ENCODE data around the gene VAV2.

VAV2 gene

GRCh38 chr9:133976887-133977286, 15.2 kb downstream of the VAV2 start:
- intact Hi-C loops (cut with micrococcal nuclease) = no loop called here
- peaks cover 13% of the 10 kb centered on the region for H3K27me3 Mint-ChIP-seq
- H3K4me1 Mint-ChIP-seq (ENCODE audit: low read depth) = peaks cover 57% of the 10 kb centered on the region
- H3K4me3 Mint-ChIP-seq = no peak overlapping the region
- peaks cover 24% of the 10 kb centered on the region for H3K36me3 Mint-ChIP-seq (ENCODE audit: low read depth)
- no peaks in the 10 kb centered on the region for H3K9me3 Mint-ChIP-seq
- no peak overlapping the region for H3K27ac Mint-ChIP-seq

GRCh38 chr9:133976191-133976861, 15.8 kb downstream of the VAV2 start:
- no peaks in the 10 kb centered on the region for H3K9me3 Mint-ChIP-seq
- peaks cover 58% of the 10 kb centered on the region for H3K4me1 Mint-ChIP-seq (ENCODE audit: low read depth)
- intact Hi-C loops (cut with micrococcal nuclease) = no loop called here
- no peak overlapping the region for H3K27ac Mint-ChIP-seq
- H3K4me3 Mint-ChIP-seq = no peak overlapping the region
- peaks cover 22% of the 10 kb centered on the region for H3K36me3 Mint-ChIP-seq (ENCODE audit: low read depth)
- H3K27me3 Mint-ChIP-seq = peaks cover 13% of the 10 kb centered on the region

- H3K4me1 Mint-ChIP-seq (ENCODE audit: low read depth) = peaks cover 50% of the 10 kb centered on the region
- peaks cover 17% of the 10 kb centered on the region for H3K36me3 Mint-ChIP-seq (ENCODE audit: low read depth)
These were observed 16.6 kb downstream of the VAV2 start for GRCh38 chr9:133975511-133975910.

GRCh38 chr9:133974631-133975341, 17.3 kb downstream of the VAV2 start:
- H3K4me1 Mint-ChIP-seq (ENCODE audit: low read depth) = peaks cover 45% of the 10 kb centered on the region
- peaks cover 17% of the 10 kb centered on the region for H3K36me3 Mint-ChIP-seq (ENCODE audit: low read depth)
- H3K27me3 Mint-ChIP-seq = peaks cover under 1% of the 10 kb centered on the region
- intact Hi-C loops (cut with micrococcal nuclease) = no loop called here
- no peak overlapping the region for H3K4me3 Mint-ChIP-seq
- H3K9me3 Mint-ChIP-seq = no peaks in the 10 kb centered on the region
- no peak overlapping the region for H3K27ac Mint-ChIP-seq

More at GRCh38 chr9:133975511-133975910, 16.6 kb downstream of the VAV2 start:
- intact Hi-C loops (cut with micrococcal nuclease) = no loop called here
- Mint-ChIP-seq H3K4me3 (no peak overlapping the region), H3K27me3 (peaks cover 8% of the 10 kb centered on the region), H3K27ac (no peak overlapping the region), H3K9me3 (no peaks in the 10 kb centered on the region)

- intact Hi-C loops (cut with micrococcal nuclease) = no loop called here
- Mint-ChIP-seq H3K27ac (no peak overlapping the region), H3K27me3 (no peaks in the 10 kb centered on the region), H3K4me1 (ENCODE audit: low read depth) (peaks cover 44% of the 10 kb centered on the region), H3K36me3 (ENCODE audit: low read depth) (peaks cover 14% of the 10 kb centered on the region), H3K4me3 (no peak overlapping the region), H3K9me3 (no peaks in the 10 kb centered on the region)
These were observed 18.1 kb downstream of the VAV2 start for GRCh38 chr9:133973791-133974630.

- intact Hi-C loops (cut with micrococcal nuclease) = no loop called here
- Mint-ChIP-seq H3K4me1 (ENCODE audit: low read depth) (peaks cover 44% of the 10 kb centered on the region), H3K36me3 (ENCODE audit: low read depth) (peaks cover 10% of the 10 kb centered on the region), H3K27ac (no peak overlapping the region), H3K27me3 (no peaks in the 10 kb centered on the region), H3K9me3 (no peaks in the 10 kb centered on the region), H3K4me3 (no peak overlapping the region)
These were observed 18.9 kb downstream of the VAV2 start for GRCh38 chr9:133973111-133973790.

- Mint-ChIP-seq H3K27ac (no peak overlapping the region), H3K27me3 (no peaks in the 10 kb centered on the region), H3K36me3 (ENCODE audit: low read depth) (peaks cover 2% of the 10 kb centered on the region), H3K9me3 (no peaks in the 10 kb centered on the region), H3K4me1 (ENCODE audit: low read depth) (peaks cover 44% of the 10 kb centered on the region), H3K4me3 (no peak overlapping the region)
- intact Hi-C loops (cut with micrococcal nuclease) = no loop called here
These were observed 19.9 kb downstream of the VAV2 start for GRCh38 chr9:133971981-133972941.

- Mint-ChIP-seq H3K9me3 (no peaks in the 10 kb centered on the region), H3K27ac (no peak overlapping the region), H3K4me3 (no peak overlapping the region), H3K4me1 (ENCODE audit: low read depth) (peaks cover 44% of the 10 kb centered on the region), H3K36me3 (ENCODE audit: low read depth) (no peaks in the 10 kb centered on the region), H3K27me3 (no peaks in the 10 kb centered on the region)
- intact Hi-C loops (cut with micrococcal nuclease) = no loop called here
These were observed 20.8 kb downstream of the VAV2 start for GRCh38 chr9:133971121-133971951.

- Mint-ChIP-seq H3K9me3 (no peaks in the 10 kb centered on the region), H3K4me1 (ENCODE audit: low read depth) (peaks cover 48% of the 10 kb centered on the region), H3K27ac (peak overlapping the region; percentile 54), H3K36me3 (ENCODE audit: low read depth) (no peaks in the 10 kb centered on the region), H3K27me3 (no peaks in the 10 kb centered on the region), H3K4me3 (no peak overlapping the region)
- intact Hi-C loops (cut with micrococcal nuclease) = no loop called here
These were observed 21.5 kb downstream of the VAV2 start for GRCh38 chr9:133970581-133971058.

GRCh38 chr9:133969681-133970580, 22.2 kb downstream of the VAV2 start:
- Mint-ChIP-seq H3K4me3 (no peak overlapping the region), H3K36me3 (ENCODE audit: low read depth) (no peaks in the 10 kb centered on the region), H3K27ac (peak overlapping the region; percentile 54), H3K9me3 (peaks cover 3% of the 10 kb centered on the region), H3K4me1 (ENCODE audit: low read depth) (peaks cover 45% of the 10 kb centered on the region), H3K27me3 (no peaks in the 10 kb centered on the region)
- intact Hi-C loops (cut with micrococcal nuclease) = no loop called here

- H3K36me3 Mint-ChIP-seq (ENCODE audit: low read depth) = peaks cover 8% of the 10 kb centered on the region
- peaks cover 36% of the 10 kb centered on the region for H3K4me1 Mint-ChIP-seq (ENCODE audit: low read depth)
- H3K27me3 Mint-ChIP-seq = no peaks in the 10 kb centered on the region
- intact Hi-C loops (cut with micrococcal nuclease) = no loop called here
- peaks cover 11% of the 10 kb centered on the region for H3K9me3 Mint-ChIP-seq
- H3K4me3 Mint-ChIP-seq = no peak overlapping the region
- no peak overlapping the region for H3K27ac Mint-ChIP-seq
These were observed 23.0 kb downstream of the VAV2 start for GRCh38 chr9:133968966-133969617.

All from dendritic cell treated with granulocyte-macrophage colony-stimulating factor and Interleukin-4, amounts not matched to agents 40 ng/mL and 50 ng/mL, for 4 days (primary cell).